ENCODE results near the gene KCNN3. TPM values are rescaled to one million over a fixed set of nuclear protein-coding genes. Genes with fewer than 3 reads are reported as not detected.

Gene KCNN3
- total RNA-seq, 1 donor from 2014 or later: 0.84 TPM

DNA sequence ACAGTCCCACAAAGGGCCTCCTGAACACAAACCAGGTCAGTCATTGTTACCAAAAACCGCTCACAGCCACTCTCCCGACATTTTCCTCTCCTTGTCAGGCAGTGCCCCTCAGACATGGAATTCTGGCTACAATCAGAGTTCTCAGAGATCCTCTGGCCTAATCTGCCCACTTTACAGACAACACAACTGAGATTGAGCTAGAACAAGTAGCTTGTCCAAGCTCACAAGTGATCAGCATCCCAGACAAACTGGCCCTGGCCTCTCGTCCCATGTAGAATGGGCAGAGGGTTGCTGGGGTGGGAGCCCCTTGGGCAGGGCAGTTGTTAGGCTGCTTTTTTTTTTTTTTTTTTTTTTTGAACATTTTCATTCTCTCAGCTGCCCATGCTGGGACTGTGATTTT is 57.2 kb downstream of the KCNN3 start:
- Mint-ChIP-seq H3K4me1 (peaks cover 46% of the 10 kb centered on the region), H3K27ac (ENCODE audit: unreplicated experiment) (no peak overlapping the region)

DNA sequence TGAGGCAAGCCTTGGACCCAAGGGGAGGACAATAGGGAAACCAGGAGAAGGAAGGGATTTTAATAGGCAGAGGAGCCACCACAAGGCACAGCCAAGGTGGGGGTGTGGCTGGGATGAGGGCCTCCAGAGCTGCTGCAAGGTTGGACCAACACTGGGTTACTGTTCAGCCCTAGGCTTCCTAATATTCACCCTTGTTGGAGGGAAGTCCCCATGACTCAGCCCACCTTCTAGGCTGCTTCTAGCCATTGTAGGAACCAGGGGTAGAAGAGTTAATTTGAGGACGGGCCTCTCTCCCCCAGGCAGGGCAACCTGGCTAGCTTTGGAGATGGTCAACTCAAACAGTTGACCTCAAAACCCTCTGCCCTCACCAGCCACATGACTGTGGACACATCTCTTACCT is 59.5 kb downstream of the KCNN3 start:
- Mint-ChIP-seq H3K4me1 (peaks cover 51% of the 10 kb centered on the region), H3K4me3 (no peak overlapping the region), H3K27ac (ENCODE audit: unreplicated experiment) (no peak overlapping the region), H3K9me3 (no peaks in the 10 kb centered on the region), H3K27me3 (ENCODE audit: low read depth) (peaks cover 7% of the 10 kb centered on the region), H3K36me3 (ENCODE audit: low read depth) (no peaks in the 10 kb centered on the region)
- TF ChIP-seq, protein P1, sequence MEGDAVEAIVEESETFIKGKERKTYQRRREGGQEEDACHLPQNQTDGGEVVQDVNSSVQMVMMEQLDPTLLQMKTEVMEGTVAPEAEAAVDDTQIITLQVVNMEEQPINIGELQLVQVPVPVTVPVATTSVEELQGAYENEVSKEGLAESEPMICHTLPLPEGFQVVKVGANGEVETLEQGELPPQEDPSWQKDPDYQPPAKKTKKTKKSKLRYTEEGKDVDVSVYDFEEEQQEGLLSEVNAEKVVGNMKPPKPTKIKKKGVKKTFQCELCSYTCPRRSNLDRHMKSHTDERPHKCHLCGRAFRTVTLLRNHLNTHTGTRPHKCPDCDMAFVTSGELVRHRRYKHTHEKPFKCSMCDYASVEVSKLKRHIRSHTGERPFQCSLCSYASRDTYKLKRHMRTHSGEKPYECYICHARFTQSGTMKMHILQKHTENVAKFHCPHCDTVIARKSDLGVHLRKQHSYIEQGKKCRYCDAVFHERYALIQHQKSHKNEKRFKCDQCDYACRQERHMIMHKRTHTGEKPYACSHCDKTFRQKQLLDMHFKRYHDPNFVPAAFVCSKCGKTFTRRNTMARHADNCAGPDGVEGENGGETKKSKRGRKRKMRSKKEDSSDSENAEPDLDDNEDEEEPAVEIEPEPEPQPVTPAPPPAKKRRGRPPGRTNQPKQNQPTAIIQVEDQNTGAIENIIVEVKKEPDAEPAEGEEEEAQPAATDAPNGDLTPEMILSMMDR (conservative IDR thresholded peaks at IDR 0.05): no peak
- DNase-seq (ENCODE audit: low read depth, low spot score): no peak

More for the DNA sequence above, 57.2 kb downstream of the KCNN3 start:
- TF ChIP-seq, protein P1 (conservative IDR thresholded peaks at IDR 0.05): no peak
- no peaks in the 10 kb centered on the region for H3K9me3 Mint-ChIP-seq
- no peak overlapping the region for H3K4me3 Mint-ChIP-seq
- H3K27me3 Mint-ChIP-seq (ENCODE audit: low read depth): peaks cover 7% of the 10 kb centered on the region
- no peaks in the 10 kb centered on the region for H3K36me3 Mint-ChIP-seq (ENCODE audit: low read depth)
- DNase-seq (ENCODE audit: low read depth, low spot score): no peak

DNA sequence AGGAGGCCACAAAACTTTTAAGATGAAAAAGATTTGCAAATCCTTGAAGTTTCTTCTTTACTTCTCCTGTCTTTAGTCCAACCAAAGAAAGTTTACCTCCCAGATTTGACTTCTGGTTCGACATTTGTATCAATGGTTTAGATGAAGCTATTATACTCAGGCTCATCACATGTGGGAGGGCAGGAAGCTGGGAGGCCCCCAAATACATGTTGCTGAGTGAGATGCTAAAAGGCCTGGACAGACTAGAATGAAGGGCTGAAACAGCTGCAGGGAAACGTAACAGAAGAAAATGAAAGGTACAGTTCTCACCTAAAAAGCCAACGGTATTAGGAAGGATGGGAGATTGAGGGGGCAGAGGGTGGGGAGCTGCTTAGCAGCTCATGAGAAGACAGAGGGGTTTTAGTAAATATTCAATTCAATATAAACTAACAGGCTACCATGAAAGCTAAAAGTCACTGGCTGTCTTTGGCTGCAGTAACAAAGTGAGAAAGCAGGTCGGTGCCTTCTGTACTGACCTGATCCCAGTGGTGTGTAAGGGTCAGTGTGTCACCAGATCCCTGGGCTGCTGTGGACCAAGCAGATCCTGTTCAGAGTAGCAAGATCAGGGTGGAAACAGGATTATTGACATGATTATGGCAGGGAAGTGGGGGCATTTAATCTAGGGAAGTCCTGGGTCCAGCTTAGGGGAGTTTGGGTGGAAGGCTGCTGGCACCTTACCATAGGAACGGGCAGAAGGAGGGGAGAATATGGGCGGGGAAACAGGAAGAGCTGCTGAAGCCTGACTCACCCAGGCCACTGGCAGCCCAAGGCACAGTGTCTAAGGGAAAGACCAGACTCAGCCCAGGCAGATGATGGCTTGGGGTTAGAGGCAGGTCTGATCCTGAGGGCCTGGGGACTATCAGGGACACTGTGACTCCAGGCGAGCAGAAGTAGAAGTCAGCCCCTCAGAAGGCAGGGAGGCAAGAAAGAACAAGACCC is 60.4 kb downstream of the KCNN3 start:
- Mint-ChIP-seq H3K27ac (ENCODE audit: unreplicated experiment) (no peak overlapping the region), H3K4me3 (no peak overlapping the region), H3K4me1 (peaks cover 51% of the 10 kb centered on the region), H3K27me3 (ENCODE audit: low read depth) (peaks cover 8% of the 10 kb centered on the region), H3K9me3 (no peaks in the 10 kb centered on the region), H3K36me3 (ENCODE audit: low read depth) (no peaks in the 10 kb centered on the region)
- DNase-seq (ENCODE audit: low read depth, low spot score): no peak
- TF ChIP-seq, protein P1 (conservative IDR thresholded peaks at IDR 0.05): no peak

DNA sequence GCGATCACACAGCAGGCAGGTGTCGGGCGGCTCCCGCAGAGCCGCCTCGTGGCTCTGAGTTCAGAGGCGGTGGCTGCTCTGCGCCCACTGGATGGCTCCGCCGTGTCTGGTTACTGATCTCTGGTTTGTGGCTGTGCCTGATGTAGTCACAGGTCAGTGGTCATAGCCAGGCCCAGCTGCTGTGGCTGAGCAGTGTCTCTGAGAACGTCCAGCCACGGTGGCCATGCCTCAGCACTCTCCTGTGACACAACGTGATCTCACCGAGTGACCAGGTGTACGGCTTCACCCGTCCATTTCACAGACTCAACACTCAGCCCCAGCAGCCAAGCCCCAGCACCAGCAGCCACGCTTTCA is 61.2 kb downstream of the KCNN3 start:
- H3K27me3 Mint-ChIP-seq (ENCODE audit: low read depth): peaks cover 13% of the 10 kb centered on the region
- no peak overlapping the region for H3K27ac Mint-ChIP-seq (ENCODE audit: unreplicated experiment)
- TF ChIP-seq, protein P1 (conservative IDR thresholded peaks at IDR 0.05): no peak
- peaks cover 47% of the 10 kb centered on the region for H3K4me1 Mint-ChIP-seq
- no peak for DNase-seq (ENCODE audit: low read depth, low spot score)
- no peaks in the 10 kb centered on the region for H3K9me3 Mint-ChIP-seq
- no peak overlapping the region for H3K4me3 Mint-ChIP-seq
- no peaks in the 10 kb centered on the region for H3K36me3 Mint-ChIP-seq (ENCODE audit: low read depth)

DNA sequence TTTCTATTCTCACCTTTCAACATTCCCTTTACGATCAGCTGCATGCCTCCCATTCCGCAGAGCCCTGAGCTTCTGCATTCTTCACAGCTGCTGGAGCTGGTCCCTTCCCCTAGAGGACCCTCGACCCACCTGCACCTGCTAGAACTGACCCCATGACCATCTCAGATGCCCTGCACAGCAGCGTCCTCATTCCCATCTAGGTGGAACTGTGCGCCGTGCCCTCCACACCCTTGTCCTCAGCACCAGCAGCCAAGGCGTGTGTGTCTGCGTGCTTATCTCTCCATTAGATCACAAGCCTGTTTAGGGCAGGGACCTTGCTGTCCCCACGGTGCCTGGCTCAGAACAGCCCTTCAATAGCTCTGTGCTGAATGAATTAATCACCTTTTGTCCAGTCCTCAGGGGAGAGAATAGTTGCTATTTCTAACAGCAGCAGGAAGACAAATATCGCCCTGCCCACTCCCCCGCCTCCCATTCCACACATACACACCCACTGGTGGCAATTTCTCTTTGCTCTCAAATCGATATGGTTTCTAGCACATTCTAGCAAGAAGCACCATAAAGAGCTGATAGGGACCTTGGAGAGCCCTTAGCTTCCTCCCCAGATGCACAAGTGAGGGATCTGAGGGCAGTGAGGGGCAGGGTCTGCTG is 61.7 kb downstream of the KCNN3 start:
- Mint-ChIP-seq H3K4me3 (no peak overlapping the region), H3K9me3 (no peaks in the 10 kb centered on the region), H3K36me3 (ENCODE audit: low read depth) (no peaks in the 10 kb centered on the region), H3K27me3 (ENCODE audit: low read depth) (peaks cover 11% of the 10 kb centered on the region), H3K4me1 (peaks cover 42% of the 10 kb centered on the region), H3K27ac (ENCODE audit: unreplicated experiment) (no peak overlapping the region)
- no peak for DNase-seq (ENCODE audit: low read depth, low spot score)
- TF ChIP-seq, protein P1 (conservative IDR thresholded peaks at IDR 0.05): no peak

Data from neural crest cell (in vitro differentiated cells).